HUES64 (cell line): ENCODE results near the gene MBP.

Experiments
- H3K27ac ChIP-seq: 2 replicates; pipeline ENCODE4 v1.7.0; 2013; ENCODE audit warnings: low read depth, low read length, inconsistent platforms
- H3K27me3 ChIP-seq: 2 replicates; pipeline ENCODE4 v1.6.1; 2013; ENCODE audit warnings: mild to moderate bottlenecking, low read length; ENCODE audit not compliant: insufficient read depth
- H3K36me3 ChIP-seq: 2 replicates; pipeline ENCODE4 v1.6.1; 2013; ENCODE audit warnings: mild to moderate bottlenecking, low read length; ENCODE audit not compliant: insufficient read depth
- H3K4me1 ChIP-seq: 2 replicates; pipeline ENCODE4 v1.6.1; 2013; ENCODE audit warnings: mild to moderate bottlenecking, low read length, moderate library complexity; ENCODE audit not compliant: insufficient read depth
- H3K4me3 ChIP-seq: 2 replicates; pipeline ENCODE4 v1.5.1; 2013; ENCODE audit warnings: mild to moderate bottlenecking, low read length, moderate library complexity
- H3K9ac ChIP-seq: 2 replicates; pipeline ENCODE4 v1.6.1; 2013; ENCODE audit warnings: mild to moderate bottlenecking, low read depth, low read length
- H3K9me3 ChIP-seq: 2 replicates; pipeline ENCODE4 v1.6.1; 2013; ENCODE audit warnings: low read depth, low read length; ENCODE audit not compliant: insufficient read depth
- WGBS: fragments of 150-250, 120-280 bp; methylation state at CpG from one replicate; pipeline ENCODE4 v1.1.7; 2013; ENCODE audit warnings: missing lambda C conversion rate; 5-methylcytosine and 5-hydroxymethylcytosine counted together

Gene MBP

GRCh38 chr18:77066689-77067088 is 65.9 kb downstream of the MBP start:
- 70% methylated on average over 9 of the region's 9 CpGs for WGBS
- no peak overlapping the region for H3K9ac ChIP-seq
- H3K9me3 ChIP-seq = no peaks in the 10 kb centered on the region
- no peaks in the 10 kb centered on the region for H3K27me3 ChIP-seq
- H3K4me1 ChIP-seq = peaks cover 26% of the 10 kb centered on the region
- H3K27ac ChIP-seq = no peak overlapping the region
- no peak overlapping the region for H3K4me3 ChIP-seq
- peaks cover 4% of the 10 kb centered on the region; the same call in 1 of the 2 replicates for H3K36me3 ChIP-seq

DNA sequence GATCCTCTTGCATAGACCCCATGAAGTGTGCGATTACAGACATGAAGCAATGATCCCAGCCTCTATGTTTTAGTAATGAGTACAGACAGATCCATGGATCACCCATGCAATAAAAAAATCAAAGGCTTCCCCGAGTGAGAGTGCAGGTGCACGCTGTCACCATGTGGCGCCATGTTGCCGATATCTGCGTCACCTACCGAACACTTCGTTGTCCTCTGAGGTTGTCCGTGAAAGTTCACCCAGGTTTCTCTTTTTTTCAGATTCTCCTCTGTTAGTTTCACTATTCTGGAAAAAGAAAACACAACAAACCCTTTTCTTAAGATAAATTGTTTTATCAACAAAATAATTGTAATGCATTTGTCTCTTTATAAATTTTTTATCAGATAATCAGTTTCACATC is 66.5 kb downstream of the MBP start:
- H3K4me3 ChIP-seq = no peak overlapping the region
- no peaks in the 10 kb centered on the region for H3K27me3 ChIP-seq
- 98% methylated on average over 9 of the region's 9 CpGs for WGBS
- H3K9ac ChIP-seq = no peak overlapping the region
- no peaks in the 10 kb centered on the region for H3K9me3 ChIP-seq
- H3K27ac ChIP-seq = no peak overlapping the region
- H3K4me1 ChIP-seq = peaks cover 26% of the 10 kb centered on the region
- peaks cover 4% of the 10 kb centered on the region; the same call in 1 of the 2 replicates for H3K36me3 ChIP-seq

DNA sequence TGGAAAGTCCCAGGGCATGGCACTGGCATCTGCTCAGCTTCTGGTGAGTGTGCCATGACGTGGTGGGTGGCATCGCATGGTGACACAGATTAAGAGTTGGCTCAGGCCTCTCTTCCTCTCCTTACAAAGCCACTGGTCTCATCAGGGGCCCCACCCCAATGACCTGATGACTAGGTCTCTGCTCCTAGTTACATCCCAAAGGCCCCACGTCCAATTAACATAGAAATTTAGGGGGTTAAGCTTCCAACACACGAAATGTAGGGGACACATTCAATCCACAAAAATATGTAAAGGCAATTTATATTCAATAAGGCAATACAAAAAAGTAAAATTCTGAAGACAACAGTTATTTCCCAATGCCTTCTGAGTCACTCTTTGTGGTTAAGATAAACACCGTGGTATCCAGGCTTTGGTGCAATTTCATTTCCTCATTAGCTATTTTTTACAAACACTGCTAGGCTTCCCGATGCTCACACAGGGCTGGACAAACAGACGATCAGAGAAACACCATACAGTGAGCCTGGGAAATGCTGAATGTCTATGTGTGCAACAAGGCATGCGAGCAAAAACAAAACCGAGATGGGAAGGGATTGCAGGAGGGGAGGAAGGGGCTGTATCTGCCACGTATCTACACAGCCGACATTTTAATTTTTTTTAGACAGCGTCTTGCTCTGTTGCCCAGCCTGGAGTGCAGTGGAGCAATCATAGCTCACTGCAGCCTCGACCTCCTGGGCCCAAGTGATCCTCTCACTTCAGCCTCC is 67.2 kb downstream of the MBP start:
- Histone ChIP-seq H3K4me1 (peaks cover 26% of the 10 kb centered on the region), H3K27me3 (no peaks in the 10 kb centered on the region), H3K9ac (no peak overlapping the region), H3K4me3 (no peak overlapping the region), H3K9me3 (no peaks in the 10 kb centered on the region), H3K27ac (no peak overlapping the region), H3K36me3 (peaks cover 4% of the 10 kb centered on the region; the same call in 1 of the 2 replicates)
- 96% methylated on average over 12 of the region's 13 CpGs for WGBS

GRCh38 chr18:77063260-77063659 is 69.3 kb downstream of the MBP start:
- Histone ChIP-seq H3K9me3 (no peaks in the 10 kb centered on the region), H3K36me3 (peaks cover 4% of the 10 kb centered on the region; the same call in 1 of the 2 replicates), H3K9ac (no peak overlapping the region), H3K4me1 (peaks cover 8% of the 10 kb centered on the region; the same call in 1 of the 2 replicates), H3K27ac (no peak overlapping the region), H3K27me3 (no peaks in the 10 kb centered on the region), H3K4me3 (no peak overlapping the region)
- WGBS = 89% methylated on average over 7 of the region's 7 CpGs

DNA sequence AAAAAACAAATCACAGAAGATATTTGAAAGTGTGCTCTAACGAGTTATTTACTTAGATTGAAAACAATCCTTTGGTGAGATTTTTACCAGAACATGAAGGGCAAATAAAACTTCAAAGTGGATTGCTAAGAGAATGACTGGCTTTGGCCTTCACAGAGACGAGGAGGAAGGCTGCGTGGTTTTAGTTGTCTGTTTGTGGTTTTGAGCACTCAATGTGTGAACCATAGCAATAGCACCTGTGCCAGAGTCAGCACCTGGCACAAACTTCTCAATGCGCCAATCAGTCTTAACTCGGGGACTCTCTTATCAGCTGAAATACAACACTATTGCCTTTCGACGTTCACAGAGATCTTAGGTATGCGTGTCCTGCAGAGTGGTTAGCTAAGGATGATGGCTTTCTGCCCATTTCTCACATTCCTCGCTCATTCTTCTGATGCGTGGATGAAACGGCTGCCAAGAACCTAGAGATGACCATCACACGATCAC is 70.0 kb downstream of the MBP start:
- Histone ChIP-seq H3K9me3 (no peaks in the 10 kb centered on the region), H3K9ac (no peak overlapping the region), H3K36me3 (peaks cover 4% of the 10 kb centered on the region; the same call in 1 of the 2 replicates), H3K4me1 (peaks cover 1% of the 10 kb centered on the region; the same call in 1 of the 2 replicates), H3K4me3 (no peak overlapping the region), H3K27me3 (no peaks in the 10 kb centered on the region), H3K27ac (no peak overlapping the region)
- WGBS = 91% methylated on average over 12 of the region's 12 CpGs

GRCh38 chr18:77061946-77062517 is 70.6 kb downstream of the MBP start:
- peaks cover 4% of the 10 kb centered on the region; the same call in 1 of the 2 replicates for H3K36me3 ChIP-seq
- no peaks in the 10 kb centered on the region for H3K9me3 ChIP-seq
- H3K27me3 ChIP-seq = no peaks in the 10 kb centered on the region
- H3K27ac ChIP-seq = no peak overlapping the region
- no peak overlapping the region for H3K9ac ChIP-seq
- 84% methylated on average over 15 of the region's 15 CpGs for WGBS
- H3K4me3 ChIP-seq = no peak overlapping the region
- H3K4me1 ChIP-seq = no peaks in the 10 kb centered on the region

GRCh38 chr18:77061281-77061945 is 71.2 kb downstream of the MBP start:
- no peak overlapping the region for H3K9ac ChIP-seq
- peaks cover 4% of the 10 kb centered on the region; the same call in 1 of the 2 replicates for H3K36me3 ChIP-seq
- WGBS = 91% methylated on average over 5 of the region's 6 CpGs
- H3K9me3 ChIP-seq = no peaks in the 10 kb centered on the region
- no peak overlapping the region for H3K4me3 ChIP-seq
- peaks cover 4% of the 10 kb centered on the region; the same call in 1 of the 2 replicates for H3K4me1 ChIP-seq
- no peaks in the 10 kb centered on the region for H3K27me3 ChIP-seq
- H3K27ac ChIP-seq = no peak overlapping the region

DNA sequence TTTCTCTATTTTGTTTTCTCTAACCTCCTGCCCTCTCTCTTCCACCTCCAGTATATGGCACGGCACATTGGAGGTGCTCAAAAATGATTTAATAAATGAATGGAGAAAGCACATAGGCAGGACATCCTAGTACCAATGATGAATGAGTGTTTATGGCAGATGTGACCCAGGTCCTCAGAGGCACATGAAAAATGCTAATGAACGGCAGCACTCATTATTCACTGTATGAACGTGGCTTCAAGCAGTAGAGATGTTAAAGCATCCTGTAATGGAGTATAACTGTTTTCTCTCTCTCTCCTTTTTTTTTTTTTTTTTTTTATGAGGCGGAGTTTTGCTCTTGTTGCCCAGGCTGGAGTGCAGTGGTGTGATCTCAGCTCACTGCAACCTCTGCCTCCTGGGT is 72.4 kb downstream of the MBP start:
- Histone ChIP-seq H3K9me3 (no peaks in the 10 kb centered on the region), H3K27ac (no peak overlapping the region), H3K9ac (no peak overlapping the region), H3K36me3 (no peaks in the 10 kb centered on the region; the same call in 1 of the 2 replicates), H3K4me3 (no peak overlapping the region), H3K27me3 (no peaks in the 10 kb centered on the region), H3K4me1 (peaks cover 15% of the 10 kb centered on the region)
- 92% methylated on average over 3 of the region's 4 CpGs for WGBS

GRCh38 chr18:77059294-77059916 is 73.2 kb downstream of the MBP start:
- H3K4me3 ChIP-seq = no peak overlapping the region
- H3K27ac ChIP-seq = no peak overlapping the region
- peaks cover 16% of the 10 kb centered on the region for H3K4me1 ChIP-seq
- H3K9me3 ChIP-seq = no peaks in the 10 kb centered on the region
- H3K27me3 ChIP-seq = no peaks in the 10 kb centered on the region
- no peak overlapping the region for H3K9ac ChIP-seq
- H3K36me3 ChIP-seq = no peaks in the 10 kb centered on the region
- 83% methylated on average over 2 of the region's 2 CpGs for WGBS

DNA sequence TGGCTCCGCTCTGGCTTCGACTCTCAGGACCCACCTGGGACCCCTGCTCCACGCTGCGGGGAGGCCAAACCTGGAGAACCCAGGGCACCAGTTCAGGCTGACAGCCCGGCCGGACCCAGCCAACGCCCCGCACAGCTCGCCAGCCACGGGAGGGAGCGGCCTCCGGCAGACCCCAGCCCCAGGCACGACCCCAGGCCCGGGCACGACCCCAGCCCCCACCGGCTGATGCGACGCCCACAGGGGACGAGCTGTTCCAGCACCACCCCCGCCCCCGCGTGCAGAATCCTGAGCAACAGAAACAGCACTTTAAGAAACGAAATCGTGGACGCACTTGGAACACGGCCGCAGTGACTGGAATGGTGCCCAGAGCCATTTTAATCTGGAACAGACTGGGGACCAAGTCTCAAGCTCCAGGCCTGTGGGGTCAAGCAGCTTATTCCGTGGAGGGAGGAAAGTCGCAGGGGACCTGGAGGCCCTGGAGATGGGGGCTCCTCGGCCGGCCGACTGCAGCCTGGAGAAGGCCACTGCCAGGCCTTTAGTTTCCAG is 74.2 kb downstream of the MBP start:
- no peak overlapping the region for H3K27ac ChIP-seq
- H3K9ac ChIP-seq = no peak overlapping the region
- H3K9me3 ChIP-seq = no peaks in the 10 kb centered on the region
- no peaks in the 10 kb centered on the region for H3K36me3 ChIP-seq
- H3K4me3 ChIP-seq = no peak overlapping the region
- WGBS = 92% methylated on average over 32 of the region's 32 CpGs
- no peaks in the 10 kb centered on the region for H3K27me3 ChIP-seq
- H3K4me1 ChIP-seq = peaks cover 16% of the 10 kb centered on the region
